NCI-H2081 (cell line): ENCODE results near the gene ALX3.
A peak's percentile ranks its signal among the peaks of the same experiment; 100 is the strongest.

Experiments used
- DNase-seq, 2 experiments: peaks; one replicate each; lab custom pipeline; 2025; lab: John Stamatoyannopoulos, UW

ALX3 gene

GRCh38 chr1:110065841-110066240 is 4.6 kb downstream of the ALX3 start:
- DNase-seq, result no peak

DNA sequence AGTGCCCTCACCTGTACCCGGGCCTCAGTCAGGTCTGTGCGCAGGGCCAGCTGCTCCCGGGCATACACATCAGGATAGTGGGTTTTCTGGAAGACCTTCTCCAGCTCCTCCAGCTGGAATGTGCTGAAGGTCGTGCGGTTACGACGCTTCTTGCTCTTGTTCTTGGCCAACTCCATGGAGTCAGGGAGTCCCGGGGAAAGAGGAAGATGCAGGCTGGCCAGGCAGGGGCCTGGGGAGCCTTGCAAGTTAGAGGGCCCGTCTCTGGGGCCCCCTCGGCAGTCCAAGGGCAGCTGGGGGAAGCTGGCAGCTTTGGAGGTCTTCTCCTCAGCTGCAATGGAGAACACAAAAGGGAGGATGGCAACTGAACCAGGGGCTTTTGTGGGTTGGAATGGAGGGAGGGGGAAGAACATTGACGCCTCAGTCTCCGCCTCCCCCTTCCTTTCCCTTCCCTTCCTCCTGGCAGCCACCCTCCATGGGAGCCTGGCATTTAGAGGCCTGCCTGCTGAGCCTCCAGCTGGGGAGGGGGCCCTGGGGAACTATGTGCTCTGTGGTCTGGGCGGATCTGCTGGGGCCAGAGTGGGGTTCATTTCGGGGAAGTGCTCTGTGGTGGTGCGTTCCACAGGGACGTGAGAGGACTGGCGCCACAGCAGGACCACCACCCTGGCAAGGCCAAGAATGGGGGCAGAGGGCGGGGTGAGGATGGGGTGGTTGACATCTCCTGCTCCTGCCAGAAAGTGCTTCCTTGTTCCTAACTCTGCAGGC is 5.7 kb downstream of the ALX3 start:
- DNase-seq, result no peak

DNA sequence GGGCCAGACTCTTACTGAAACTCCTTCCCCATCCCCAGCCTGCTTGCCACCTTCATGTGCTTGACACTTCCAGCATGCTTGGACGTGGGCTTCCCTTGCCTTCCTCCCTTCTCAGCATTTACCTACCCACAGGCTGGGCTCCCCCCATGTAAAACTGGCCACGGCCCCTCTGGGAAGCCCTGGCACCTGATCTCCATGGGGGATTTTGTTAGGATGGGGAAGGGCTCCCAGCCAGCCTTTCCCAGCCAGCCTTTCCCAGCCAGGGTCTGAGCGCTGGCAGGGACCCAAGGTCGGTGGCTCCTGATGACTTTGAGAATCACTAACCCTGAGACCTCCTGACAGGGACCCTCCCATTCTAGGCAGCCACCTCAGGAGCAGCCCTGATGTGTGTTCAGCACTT is 6.7 kb downstream of the ALX3 start:
- no peak for DNase-seq

GRCh38 chr1:110062612-110063011 is 7.9 kb downstream of the ALX3 start:
- no peak for DNase-seq

- no peak for DNase-seq
These were observed 9.1 kb downstream of the ALX3 start for GRCh38 chr1:110061341-110061740.

- DNase-seq, result no peak
These were observed 9.8 kb downstream of the ALX3 start for GRCh38 chr1:110060662-110061060.

DNA sequence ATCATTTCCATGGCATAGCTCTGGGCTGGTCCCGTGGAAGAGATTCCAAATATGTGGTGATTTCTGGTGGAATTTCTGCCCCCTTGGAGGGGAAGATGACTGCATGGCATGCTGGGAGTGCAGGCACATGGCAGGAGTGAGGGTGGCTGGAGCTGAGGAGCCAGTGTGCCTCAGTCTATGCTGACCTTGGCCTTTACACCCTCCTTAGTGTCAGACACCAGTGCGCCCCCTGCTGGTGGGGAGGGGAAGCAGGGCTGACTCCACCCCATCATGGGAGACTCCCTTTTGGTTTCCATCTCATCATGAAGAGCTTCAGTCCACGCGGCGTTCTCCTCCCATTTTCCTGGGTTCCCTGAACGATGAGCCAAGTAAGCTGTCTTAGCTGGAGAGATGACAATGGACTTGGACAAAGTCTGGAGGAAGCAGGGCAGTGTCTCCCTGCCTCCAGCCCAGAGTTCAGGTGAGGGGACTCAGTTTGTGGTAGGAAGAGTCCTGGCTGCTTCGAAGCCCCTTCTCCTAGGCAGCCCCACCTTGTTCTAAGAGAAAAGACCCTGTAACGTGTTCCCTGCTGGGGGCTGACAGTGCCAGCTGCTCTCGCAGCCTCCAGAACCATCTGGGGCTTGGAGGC is 10.3 kb downstream of the ALX3 start:
- DNase-seq, result no peak

GRCh38 chr1:110059133-110059863 is 11.2 kb downstream of the ALX3 start:
- no peak for DNase-seq

DNA sequence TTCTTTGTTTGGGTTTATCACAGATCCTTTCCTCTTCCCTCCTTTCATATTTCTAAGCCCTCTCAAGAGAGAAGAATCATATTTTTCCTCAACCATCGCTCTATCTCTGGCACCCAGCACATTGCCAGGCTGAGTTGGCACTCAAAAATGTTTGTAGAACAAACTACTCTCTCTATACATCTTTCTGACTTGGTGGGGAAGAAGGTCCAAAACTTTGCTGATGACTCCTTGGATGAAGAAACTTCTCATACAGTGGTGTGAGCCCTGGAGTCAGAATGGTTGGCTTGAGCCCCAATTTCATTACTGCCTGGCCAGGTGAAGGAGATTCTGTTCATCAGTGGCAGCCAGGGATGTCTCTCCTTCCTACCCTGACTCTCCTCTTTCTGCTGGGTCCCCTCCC is 11.9 kb downstream of the ALX3 start:
- DNase-seq, result no peak

DNA sequence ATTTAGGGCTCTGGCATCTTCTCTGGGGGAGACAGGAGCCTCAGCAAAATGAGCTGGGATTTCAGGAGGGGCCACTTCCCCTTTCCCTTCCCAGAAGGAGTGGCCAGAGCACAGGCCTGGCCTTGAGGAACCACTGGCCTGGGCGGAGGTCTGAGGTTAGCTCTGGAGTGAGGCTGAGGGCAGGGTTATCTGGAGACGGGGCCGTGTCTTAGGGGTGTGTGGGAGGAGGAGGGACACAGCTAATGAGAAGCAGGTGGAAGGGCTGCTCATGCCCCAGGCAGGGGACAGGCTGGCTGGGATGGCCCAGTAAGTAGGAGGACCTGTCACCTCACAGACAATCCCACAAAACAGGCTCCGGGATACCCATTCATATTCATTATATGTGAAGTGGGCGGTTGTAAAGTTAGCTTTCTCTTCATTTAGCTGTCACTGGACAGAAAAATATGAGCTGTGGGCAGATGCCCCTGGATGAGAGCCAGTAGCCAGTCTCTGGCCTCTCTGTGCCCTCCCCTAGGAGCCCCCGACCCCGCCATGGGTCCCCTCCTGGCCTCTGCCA is 12.4 kb downstream of the ALX3 start:
- no peak for DNase-seq

DNA sequence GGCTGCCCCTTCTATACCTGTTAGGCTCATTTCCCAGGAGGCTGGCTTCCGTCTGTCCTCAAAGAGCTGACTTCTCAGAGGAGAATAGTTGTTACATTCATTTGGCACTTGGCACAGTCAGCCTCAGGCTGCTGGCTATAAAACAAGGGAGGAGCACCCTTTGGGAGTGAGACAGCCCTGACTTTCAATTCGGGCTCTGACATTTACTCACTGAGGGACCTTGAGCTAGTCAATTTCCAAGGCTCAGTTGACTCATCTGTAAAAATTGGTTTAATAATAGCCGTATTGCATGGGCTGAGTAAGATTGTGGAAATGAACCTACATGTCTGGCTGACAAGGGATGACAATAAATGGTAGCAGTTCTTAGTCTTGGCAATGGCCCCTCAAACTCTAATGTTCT is 13.7 kb downstream of the ALX3 start:
- DNase-seq, result no peak

- no peak for DNase-seq
These were observed 14.2 kb downstream of the ALX3 start for GRCh38 chr1:110056285-110056683.

DNA sequence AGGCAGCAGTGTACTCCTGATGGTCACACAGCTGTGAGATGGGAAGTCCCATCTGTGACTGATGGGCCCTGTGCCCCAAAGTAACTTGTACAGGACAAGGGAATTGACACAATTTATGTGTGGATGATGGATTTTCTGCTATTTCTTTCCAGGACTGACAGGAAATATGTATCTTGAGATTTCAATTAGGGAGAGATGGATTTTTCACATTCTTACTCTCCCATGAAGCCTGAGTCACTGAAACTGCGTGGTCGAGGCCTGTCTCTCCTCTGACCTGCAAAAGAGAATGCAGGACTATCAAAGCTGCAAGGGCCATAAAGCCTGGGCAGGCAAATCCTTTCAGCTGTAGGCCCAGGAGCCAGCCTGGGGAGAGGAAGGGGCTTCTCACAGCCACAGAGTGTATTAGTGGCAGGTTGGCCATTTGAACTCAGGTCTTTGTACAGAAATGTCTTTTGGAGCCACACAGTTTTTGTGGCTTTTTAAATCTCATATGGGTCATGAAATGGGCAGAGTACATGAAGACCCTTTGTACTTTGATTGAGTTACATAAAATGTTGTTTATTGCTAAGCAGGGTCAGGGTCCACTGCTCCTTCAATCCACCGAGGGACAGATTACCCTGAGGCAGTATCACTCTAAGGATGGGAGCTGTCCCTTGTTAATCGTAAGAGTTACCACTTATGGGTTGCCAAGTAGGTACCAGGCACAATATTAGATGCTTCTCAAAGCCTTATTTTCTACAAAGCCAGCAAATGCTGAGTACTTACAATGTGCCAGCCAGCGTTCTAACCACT is 14.8 kb downstream of the ALX3 start:
- no peak for DNase-seq

DNA sequence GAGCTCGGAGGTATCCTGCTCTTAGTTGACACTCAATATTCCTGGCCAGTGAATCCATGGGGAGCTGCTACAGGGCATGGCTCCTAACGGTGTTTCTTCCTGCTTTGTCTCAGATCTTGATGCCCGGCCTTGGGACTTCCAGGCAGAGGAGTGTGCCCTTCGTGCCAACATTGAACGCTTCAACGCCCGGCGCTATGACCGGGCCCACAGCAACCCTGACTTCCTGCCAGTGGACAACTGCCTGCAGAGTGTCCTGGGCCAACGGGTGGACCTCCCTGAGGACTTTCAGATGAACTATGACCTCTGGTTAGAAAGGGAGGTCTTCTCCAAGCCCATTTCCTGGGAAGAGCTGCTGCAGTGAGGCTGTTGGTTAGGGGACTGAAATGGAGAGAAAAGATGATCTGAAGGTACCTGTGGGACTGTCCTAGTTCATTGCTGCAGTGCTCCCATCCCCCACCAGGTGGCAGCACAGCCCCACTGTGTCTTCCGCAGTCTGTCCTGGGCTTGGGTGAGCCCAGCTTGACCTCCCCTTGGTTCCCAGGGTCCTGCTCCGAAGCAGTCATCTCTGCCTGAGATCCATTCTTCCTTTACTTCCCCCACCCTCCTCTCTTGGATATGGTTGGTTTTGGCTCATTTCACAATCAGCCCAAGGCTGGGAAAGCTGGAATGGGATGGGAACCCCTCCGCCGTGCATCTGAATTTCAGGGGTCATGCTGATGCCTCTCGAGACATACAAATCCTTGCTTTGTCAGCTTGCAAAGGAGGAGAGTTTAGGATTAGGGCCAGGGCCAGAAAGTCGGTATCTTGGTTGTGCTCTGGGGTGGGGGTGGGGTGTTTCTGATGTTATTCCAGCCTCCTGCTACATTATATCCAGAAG is 16.7 kb downstream of the ALX3 start:
- DNase-seq, result peak in 1 of 2 experiments; percentile 14

DNA sequence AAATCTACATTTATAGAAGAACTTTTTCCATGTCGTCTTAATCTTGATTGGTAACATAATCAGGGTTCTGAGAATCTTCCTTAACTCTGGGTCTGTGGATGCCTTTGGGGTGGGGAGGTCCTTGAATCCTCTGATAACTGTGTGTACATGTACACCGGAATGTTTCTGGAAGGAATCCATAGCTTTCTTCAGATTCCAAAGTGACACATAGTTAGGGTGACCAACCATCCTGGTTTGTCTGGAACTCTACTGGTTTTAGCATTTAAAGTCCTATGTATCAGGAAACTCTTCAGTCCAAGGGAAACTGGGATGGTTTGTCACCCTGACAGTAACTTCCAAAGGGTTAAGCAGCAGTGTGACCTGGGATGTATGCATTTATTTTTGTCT is 19.2 kb downstream of the ALX3 start:
- no peak for DNase-seq

DNA sequence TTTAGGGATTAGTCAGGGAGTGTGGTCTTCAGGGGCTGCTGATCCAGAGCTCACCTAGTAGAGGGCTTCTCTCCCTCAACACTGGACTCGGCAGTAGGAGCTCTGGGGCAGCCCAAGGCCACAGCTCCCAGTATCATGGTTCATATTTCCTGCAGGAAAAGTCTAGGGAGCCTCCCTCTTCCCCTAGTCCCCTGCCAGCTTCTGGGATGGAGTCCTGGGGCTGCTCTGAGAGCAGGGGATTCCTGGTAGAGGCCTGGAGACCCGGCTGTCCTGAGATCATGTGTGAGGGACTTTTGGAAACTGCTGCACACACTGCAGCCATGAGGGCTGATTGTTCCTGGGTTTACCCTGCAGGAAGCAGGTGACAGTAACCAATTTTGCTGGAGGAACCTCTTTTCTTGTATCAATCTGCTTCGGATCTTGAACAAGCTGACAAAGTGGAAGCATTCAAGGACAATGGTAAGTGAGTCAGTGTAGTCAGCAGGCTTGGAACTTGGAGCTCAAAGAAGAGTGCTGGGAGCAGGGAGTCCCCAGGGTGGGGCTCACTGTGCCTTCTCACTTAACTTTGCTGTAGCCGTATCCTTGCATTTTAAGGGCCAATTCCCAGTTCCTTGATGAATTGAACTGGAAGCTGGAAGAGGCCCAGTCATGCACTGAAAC is 19.7 kb downstream of the ALX3 start:
- DNase-seq, result no peak

DNA sequence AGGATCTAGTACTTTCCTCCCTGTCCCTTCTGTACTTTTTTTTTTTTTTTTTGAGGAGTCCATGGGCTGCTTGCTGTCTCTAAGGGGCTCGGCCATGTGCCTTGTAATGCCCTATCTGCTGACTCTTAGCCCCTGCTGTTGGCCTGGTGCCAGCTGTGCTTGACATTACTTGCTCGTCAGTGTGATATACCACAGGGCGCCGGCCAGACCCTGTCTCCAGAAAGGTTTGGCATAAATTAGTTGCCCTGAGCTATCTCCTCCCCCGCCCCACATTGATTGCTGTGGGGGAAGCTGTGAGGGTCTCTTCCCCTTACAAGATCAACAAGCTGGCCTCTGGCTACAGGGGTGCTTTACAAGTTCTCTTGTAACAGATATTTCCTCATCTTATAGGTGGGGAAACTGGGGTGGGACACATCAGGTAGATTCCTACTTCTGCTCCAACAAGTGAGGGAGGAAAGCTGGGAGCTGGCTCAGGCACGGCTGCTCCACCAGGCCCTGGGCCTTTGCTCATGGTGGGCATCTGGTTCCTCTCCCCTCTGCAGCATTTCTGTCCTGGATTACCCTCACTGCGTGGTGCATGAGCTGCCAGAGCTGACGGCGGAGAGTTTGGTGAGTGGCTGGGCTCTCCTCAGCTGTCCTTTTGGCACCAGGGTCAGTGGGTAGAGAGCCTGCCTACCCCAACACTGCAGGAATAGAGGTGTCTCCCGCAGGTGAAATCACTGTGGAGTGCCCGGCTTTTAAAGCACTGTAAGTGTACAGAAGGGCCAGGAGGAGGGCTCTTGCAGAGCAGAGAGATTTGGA is 20.5 kb downstream of the ALX3 start:
- DNase-seq, result no peak

DNA sequence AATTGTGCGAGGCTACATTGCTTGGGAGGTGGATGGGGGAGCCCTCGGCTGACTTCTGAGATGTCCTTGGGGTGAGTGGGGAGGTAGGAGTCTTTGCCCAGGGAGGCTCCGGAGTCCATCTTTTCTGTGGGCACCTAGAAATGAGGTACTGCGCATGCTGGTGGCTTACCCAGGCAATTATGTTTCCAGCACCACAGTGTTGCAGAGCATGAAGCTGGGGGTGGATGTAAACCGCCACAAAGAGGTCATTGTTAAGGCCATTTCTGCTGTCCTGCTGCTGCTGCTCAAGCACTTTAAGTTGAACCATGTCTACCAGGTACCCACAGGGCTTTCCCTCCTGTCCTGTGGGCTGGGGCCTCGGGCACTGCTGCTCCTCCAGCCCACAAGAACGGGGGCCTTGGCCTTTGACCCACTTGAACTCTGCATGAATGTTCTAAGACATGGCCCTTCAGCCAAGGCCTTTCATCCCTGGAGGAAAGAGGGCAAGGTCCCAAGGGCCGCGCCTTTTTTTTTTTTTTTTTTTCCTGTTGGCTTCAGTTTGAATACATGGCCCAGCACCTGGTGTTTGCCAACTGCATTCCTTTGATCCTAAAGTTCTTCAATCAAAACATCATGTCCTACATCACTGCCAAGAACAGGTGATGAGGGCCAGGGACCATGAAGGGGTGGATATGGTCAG is 21.4 kb downstream of the ALX3 start:
- no peak for DNase-seq

- no peak for DNase-seq
These were observed 22.2 kb downstream of the ALX3 start for GRCh38 chr1:110048240-110048639.
